B cell (primary cell): Measurements from ENCODE around the gene GPNMB. TPM values are rescaled to one million over a fixed set of nuclear protein-coding genes. Genes with fewer than 3 reads are reported as not detected.

Source experiments
- ATAC-seq: fragments of 200-7000 bp; cut with Tn5 transposase; one replicate; pipeline ENCODE4 v1.10.0; 2021; ENCODE audit warnings: low read depth, mild to moderate bottlenecking, moderate number of reproducible peaks, moderate library complexity
- CTCF ChIA-PET: fragments of 350-600 bp; sonication (Branson Sonifier 250); formaldehyde crosslinking; loops from one replicate; lab custom pipeline; 2021; ENCODE audit warnings: antibody characterized with exemption, inconsistent platforms; lab: Charles Lee
- POLR2A ChIA-PET: fragments of 350-600 bp; sonication (Branson Sonifier 250); formaldehyde crosslinking; loops from one replicate; lab custom pipeline; 2021; ENCODE audit warnings: antibody characterized with exemption; lab: Charles Lee
- DNase-seq: peaks from one replicate; pipeline ENCODE4 v3.0.0; 2013
- H2AFZ ChIP-seq: 2 replicates; pipeline ENCODE4 v1.6.1; 2012; ENCODE audit warnings: mild to moderate bottlenecking, low read depth, low read length; ENCODE audit not compliant: insufficient read depth, poor library complexity, severe bottlenecking
- H3K27ac ChIP-seq, 2 donors: 1 replicate in 1 of 2; 2 replicates in 1 of 2; pipeline ENCODE4 v1.5.1; 2012 to 2013; ENCODE audit warnings: low read length in 2 of 2, mild to moderate bottlenecking in 2 of 2, moderate library complexity in 1 of 2
- H3K27me3 ChIP-seq, 4 experiments: fragments of 200-600 bp in 1 of 4; sonication (generic) in 1 of 4; replicated peaks in 1 of 4; 1 replicate in 2 of 4; 2 replicates in 2 of 4; pipeline versions ENCODE4 v1.6.1 to v1.7.0; 2013 to 2016; ENCODE audit warnings: low read length in 3 of 4, mild to moderate bottlenecking in 2 of 4, mixed read lengths in 1 of 4, moderate library complexity in 1 of 4; ENCODE audit not compliant: insufficient read depth in 4 of 4, control insufficient read depth in 3 of 4; ENCODE audit errors: control extremely low read depth in 1 of 4
- H3K36me3 ChIP-seq, 2 experiments: replicated peaks in 1 of 2; 1 replicate in 1 of 2; 2 replicates in 1 of 2; pipeline versions ENCODE4 v1.6.1 to v1.7.1; 2013; ENCODE audit warnings: low read length in 1 of 2; ENCODE audit not compliant: insufficient read depth in 2 of 2, control insufficient read depth in 1 of 2; ENCODE audit errors: control extremely low read depth in 1 of 2, extremely low read depth in 1 of 2
- H3K4me1 ChIP-seq, 2 donors: fragments of 200-600 bp in 1 of 2; sonication (generic) in 1 of 2; 1 replicate in 1 of 2; 2 replicates in 1 of 2; pipeline versions ENCODE4 v1.5.1 to v1.6.1; 2013 to 2017; ENCODE audit warnings: low read length in 2 of 2; ENCODE audit not compliant: control insufficient read depth in 2 of 2, insufficient read depth in 2 of 2
- H3K4me2 ChIP-seq: replicated peaks from 2 replicates; pipeline ENCODE3; 2012; ENCODE audit warnings: mild to moderate bottlenecking, low read depth, low read length; ENCODE audit not compliant: poor library complexity, severe bottlenecking
- H3K4me3 ChIP-seq, 5 experiments: fragments of 200-600 bp in 1 of 5; sonication (generic) in 1 of 5; 1 replicate in 3 of 5; 2 replicates in 2 of 5; pipeline versions ENCODE4 v1.5.1 to v1.7.0; 2011 to 2016; ENCODE audit warnings: low read length in 4 of 5, mild to moderate bottlenecking in 4 of 5, low read depth in 2 of 5, control low read depth in 1 of 5, moderate library complexity in 1 of 5; ENCODE audit not compliant: insufficient read depth in 1 of 5; ENCODE audit errors: control extremely low read depth in 1 of 5, extremely low read depth in 1 of 5
- H3K79me2 ChIP-seq: fragments of 200-600 bp; sonication (generic); one replicate; pipeline ENCODE4 v1.6.0; 2016; ENCODE audit warnings: low read length; ENCODE audit not compliant: control insufficient read depth, insufficient read depth
- H3K9ac ChIP-seq: fragments of 200-600 bp; sonication (generic); 2 replicates; pipeline ENCODE4 v1.6.1; 2017; ENCODE audit warnings: mild to moderate bottlenecking, low read length, moderate library complexity
- H3K9me3 ChIP-seq, 3 donors: one replicate each; pipeline versions ENCODE4 v1.6.1 to v1.7.1; 2013; ENCODE audit warnings: low read length in 2 of 3; ENCODE audit not compliant: control insufficient read depth in 2 of 3, insufficient read depth in 1 of 3; ENCODE audit errors: control extremely low read depth in 1 of 3
- H4K20me1 ChIP-seq: 2 replicates; pipeline ENCODE4 v1.6.0; 2012; ENCODE audit warnings: mild to moderate bottlenecking, low read length; ENCODE audit not compliant: insufficient read depth, control insufficient read depth, poor library complexity, severe bottlenecking
- H3K27ac Mint-ChIP-seq: one replicate; pipeline ENCODE4 v1.8.0; 2021; ENCODE audit warnings: mixed read lengths
- H3K27me3 Mint-ChIP-seq: one replicate; pipeline ENCODE4 v1.8.0; 2021; ENCODE audit warnings: mixed read lengths
- H3K4me1 Mint-ChIP-seq: one replicate; pipeline ENCODE4 v1.8.0; 2021; ENCODE audit warnings: mixed read lengths
- H3K4me3 Mint-ChIP-seq: one replicate; pipeline ENCODE4 v1.8.0; 2021; ENCODE audit warnings: mixed read lengths
- H3K9me3 Mint-ChIP-seq: one replicate; pipeline ENCODE4 v1.8.0; 2022; ENCODE audit warnings: mixed read lengths; ENCODE audit not compliant: insufficient read depth
- EZH2 ChIP-seq: IDR thresholded peaks from 2 replicates; pipeline ENCODE4 v1.6.1; 2012; ENCODE audit warnings: borderline replicate concordance, low read depth, mild to moderate bottlenecking, moderate library complexity, low read length; ENCODE audit not compliant: insufficient read depth, poor library complexity, severe bottlenecking
- WGBS: methylation state at CpG from one replicate; pipeline ENCODE4 v1.1.5; 2013; ENCODE audit warnings: missing lambda C conversion rate; ENCODE audit not compliant: insufficient coverage; 5-methylcytosine and 5-hydroxymethylcytosine counted together
- intact Hi-C: fragments of 100-400 bp; cut with micrococcal nuclease; formaldehyde crosslinking; loops from one replicate; pipeline ENCODE4 v1.10.0; 2022
- polyA plus RNA-seq: library from polyadenylated mRNA; depleted of rRNA; stranded (reverse); fragments of >200 nt; gene quantifications from 2 replicates; pipeline ENCODE4 v1.2.3, GENCODE V29; 2012
- total RNA-seq, 2 donors: library from RNA; stranded (reverse); fragments of 120-200 nt in 1 of 2; gene quantifications; 1 replicate in 1 of 2; 2 replicates in 1 of 2; pipeline versions ENCODE4 v1.2.3 to v1.2.4, GENCODE V29; 2013 to 2022
- TF ChIP-seq, protein P1 (sequence below): fragments of 200-600 bp; IDR thresholded peaks from one replicate; pipeline ENCODE4 v1.8.0; 2022; ENCODE audit warnings: antibody characterized with exemption, mild to moderate bottlenecking

The GPNMB gene
- total and polyA plus RNA-seq, 2 donors (not counting 1 experiment from before 2014, with no cell fraction given), result 2.6 TPM; not detected in 1

DNA sequence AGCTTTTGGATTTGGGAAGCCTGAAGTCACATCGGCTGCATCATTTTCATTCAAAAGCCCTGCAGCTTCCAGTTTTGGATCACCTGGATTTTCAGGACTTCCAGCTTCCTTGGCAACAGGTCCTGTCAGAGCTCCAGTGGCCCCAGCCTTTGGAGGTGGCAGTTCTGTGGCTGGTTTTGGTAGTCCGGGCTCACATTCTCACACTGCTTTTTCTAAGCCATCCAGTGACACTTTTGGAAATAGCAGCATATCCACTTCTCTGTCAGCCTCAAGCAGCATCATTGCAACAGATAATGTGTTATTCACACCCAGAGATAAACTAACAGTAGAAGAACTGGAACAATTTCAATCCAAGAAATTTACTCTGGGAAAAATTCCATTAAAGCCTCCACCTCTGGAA lies 46.2 kb upstream of the GPNMB start:
- ATAC-seq (no peak), DNase-seq (no peak)
- Histone ChIP-seq H3K79me2 (no peaks in the 10 kb centered on the region), H3K9ac (no peak overlapping the region), H3K27me3 (no peaks in the 10 kb centered on the region), H3K36me3 (peaks cover 15 to 45% of the 10 kb centered on the region in 2 experiments), H3K27ac (no peak overlapping the region), H3K4me1 (no peaks in the 10 kb centered on the region), H3K9me3 (no peaks in the 10 kb centered on the region), H3K4me2 (no peak overlapping the region), H3K4me3 (no peak overlapping the region), H2AFZ (no peak overlapping the region), H4K20me1 (no peaks in the 10 kb centered on the region)
- H3K27me3 Mint-ChIP-seq, result peaks cover under 1% of the 10 kb centered on the region
- TF ChIP-seq, protein P1, sequence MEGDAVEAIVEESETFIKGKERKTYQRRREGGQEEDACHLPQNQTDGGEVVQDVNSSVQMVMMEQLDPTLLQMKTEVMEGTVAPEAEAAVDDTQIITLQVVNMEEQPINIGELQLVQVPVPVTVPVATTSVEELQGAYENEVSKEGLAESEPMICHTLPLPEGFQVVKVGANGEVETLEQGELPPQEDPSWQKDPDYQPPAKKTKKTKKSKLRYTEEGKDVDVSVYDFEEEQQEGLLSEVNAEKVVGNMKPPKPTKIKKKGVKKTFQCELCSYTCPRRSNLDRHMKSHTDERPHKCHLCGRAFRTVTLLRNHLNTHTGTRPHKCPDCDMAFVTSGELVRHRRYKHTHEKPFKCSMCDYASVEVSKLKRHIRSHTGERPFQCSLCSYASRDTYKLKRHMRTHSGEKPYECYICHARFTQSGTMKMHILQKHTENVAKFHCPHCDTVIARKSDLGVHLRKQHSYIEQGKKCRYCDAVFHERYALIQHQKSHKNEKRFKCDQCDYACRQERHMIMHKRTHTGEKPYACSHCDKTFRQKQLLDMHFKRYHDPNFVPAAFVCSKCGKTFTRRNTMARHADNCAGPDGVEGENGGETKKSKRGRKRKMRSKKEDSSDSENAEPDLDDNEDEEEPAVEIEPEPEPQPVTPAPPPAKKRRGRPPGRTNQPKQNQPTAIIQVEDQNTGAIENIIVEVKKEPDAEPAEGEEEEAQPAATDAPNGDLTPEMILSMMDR, result no peak
- TF ChIP-seq EZH2, result no peak
- 100% methylated on average over 2 of the region's 2 CpGs for WGBS
- no peak overlapping the region for H3K4me3 Mint-ChIP-seq
- peaks cover under 1% of the 10 kb centered on the region for H3K4me1 Mint-ChIP-seq
- ChIA-PET CTCF (no interaction called here), POLR2A (no interaction called here)
- H3K27ac Mint-ChIP-seq, result no peak overlapping the region
- intact Hi-C loops, result no loop called here
- no peaks in the 10 kb centered on the region for H3K9me3 Mint-ChIP-seq

DNA sequence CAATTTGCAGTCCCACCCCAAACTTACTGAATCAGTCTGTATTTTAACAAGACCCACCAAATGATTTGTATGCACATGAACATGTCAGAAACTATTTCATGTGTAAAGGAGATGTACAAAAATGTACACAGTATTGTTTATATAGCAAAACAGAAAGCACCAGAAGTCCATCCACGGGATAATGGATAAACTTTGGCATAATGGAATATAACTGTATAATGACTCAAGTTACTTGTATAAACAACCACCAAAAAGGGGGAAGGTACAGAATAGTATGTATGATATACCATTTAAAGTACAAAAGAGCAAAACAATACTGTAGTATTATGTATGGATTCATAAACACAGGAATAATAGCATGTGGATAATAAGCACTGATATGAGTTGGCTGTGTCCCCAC lies 42.3 kb upstream of the GPNMB start:
- Mint-ChIP-seq H3K27me3 (peaks cover 10% of the 10 kb centered on the region), H3K9me3 (no peaks in the 10 kb centered on the region), H3K4me1 (peaks cover 5% of the 10 kb centered on the region), H3K4me3 (no peak overlapping the region), H3K27ac (no peak overlapping the region)
- ChIA-PET CTCF (interaction anchor here (0.6 kb wide), 1 partner anchor 396 kb away, joined by 4 read pairs; no protein-coding TSS in a partner anchor), POLR2A (no interaction called here)
- Histone ChIP-seq H3K36me3 (peaks cover 8 to 23% of the 10 kb centered on the region in 2 experiments), H3K27me3 (peaks cover 0 to 3% (median 0%) of the 10 kb centered on the region in 4 experiments), H2AFZ (no peak overlapping the region), H3K4me1 (no peaks in the 10 kb centered on the region), H3K9ac (no peak overlapping the region), H4K20me1 (no peaks in the 10 kb centered on the region), H3K79me2 (no peaks in the 10 kb centered on the region), H3K27ac (no peak overlapping the region), H3K4me2 (no peak overlapping the region), H3K4me3 (no peak overlapping the region), H3K9me3 (peaks cover 0 to 6% (median 0%) of the 10 kb centered on the region in 3 donors)
- ATAC-seq, result no peak
- intact Hi-C loops, result no loop called here
- TF ChIP-seq, protein P1, result no peak
- TF ChIP-seq EZH2, result no peak
- no CpG with 5 or more reads among the region's 1 CpG for WGBS
- no peak for DNase-seq
